ENCODE results near the gene KIAA1328. TPM values are rescaled to one million over a fixed set of nuclear protein-coding genes. Genes with fewer than 3 reads are reported as not detected.

The KIAA1328 gene
- total and polyA plus RNA-seq, 2 donors (not counting 3 experiments of a cell fraction or from before 2014, with no cell fraction given), result 2.7 to 6.5 TPM

GRCh38 chr18:37175727-37176620 lies 347.0 kb downstream of the KIAA1328 start:
- Histone ChIP-seq H3K36me3 (ENCODE audit: control insufficient read depth in 2 of 2, extremely low read depth in 1 of 2, insufficient read depth in 2 of 2, low read length in 2 of 2) (no peaks in the 10 kb centered on the region), H3K9ac (replicated peaks; ENCODE audit: extremely low read depth, insufficient read depth, low read length) (no peak overlapping the region), H3K79me2 (ENCODE audit: control insufficient read depth, insufficient read depth, low read length) (no peaks in the 10 kb centered on the region), H3K9me1 (replicated peaks; ENCODE audit: control insufficient read depth, extremely low read depth, insufficient read depth, low read length) (no peaks in the 10 kb centered on the region), H3K9me3 (replicated peaks; ENCODE audit: control insufficient read depth, insufficient read depth, low read length) (no peaks in the 10 kb centered on the region), H4K20me1 (replicated peaks; ENCODE audit: control insufficient read depth, extremely low read depth, insufficient read depth, low read length) (no peaks in the 10 kb centered on the region), H3K4me1 (ENCODE audit: control insufficient read depth, extremely low read depth, insufficient read depth, low read length) (no peaks in the 10 kb centered on the region), H3K27ac (ENCODE audit: insufficient read depth, low read depth, low read length) (no peak overlapping the region), H3K27me3 (ENCODE audit: control insufficient read depth in 2 of 2, insufficient read depth in 2 of 2, low read length in 2 of 2) (no peaks in the 10 kb centered on the region), H2AFZ (ENCODE audit: low read depth, low read length) (no peak overlapping the region), H3K4me2 (ENCODE audit: insufficient read depth, low read length) (no peak overlapping the region), H3K4me3 (replicated peaks in 1 of 3; ENCODE audit: insufficient read depth in 1 of 3, low read depth in 1 of 3, low read length in 3 of 3) (no peak overlapping the region)
- BruUV-seq (replicated peaks), result no TSS peak
- ChIA-PET POLR2A (no interaction called here), CTCF (no interaction called here)
- dilution Hi-C loops (cut with MboI; ENCODE audit: extremely low pct_ligation_motif_present, low sequenced_read_pairs), result no loop called here
- FAIRE-seq (no peak), DNase-seq (ENCODE audit: low read depth, low spot score) (no peak)
- TF ChIP-seq GATA2 (IDR thresholded peaks at IDR 0.05; ENCODE audit: insufficient read depth, insufficient read length, low read depth, low read length) (no peak), MYC (IDR thresholded peaks at IDR 0.05; ENCODE audit: low read depth, low read length) (no peak), POLR2A (IDR thresholded peaks at IDR 0.05; ENCODE audit: low read depth, low read length) (no peak), EZH2 (IDR thresholded peaks at IDR 0.05; ENCODE audit: borderline replicate concordance, low read depth, low read length, severe bottlenecking) (no peak)
- TF ChIP-seq, protein P1, sequence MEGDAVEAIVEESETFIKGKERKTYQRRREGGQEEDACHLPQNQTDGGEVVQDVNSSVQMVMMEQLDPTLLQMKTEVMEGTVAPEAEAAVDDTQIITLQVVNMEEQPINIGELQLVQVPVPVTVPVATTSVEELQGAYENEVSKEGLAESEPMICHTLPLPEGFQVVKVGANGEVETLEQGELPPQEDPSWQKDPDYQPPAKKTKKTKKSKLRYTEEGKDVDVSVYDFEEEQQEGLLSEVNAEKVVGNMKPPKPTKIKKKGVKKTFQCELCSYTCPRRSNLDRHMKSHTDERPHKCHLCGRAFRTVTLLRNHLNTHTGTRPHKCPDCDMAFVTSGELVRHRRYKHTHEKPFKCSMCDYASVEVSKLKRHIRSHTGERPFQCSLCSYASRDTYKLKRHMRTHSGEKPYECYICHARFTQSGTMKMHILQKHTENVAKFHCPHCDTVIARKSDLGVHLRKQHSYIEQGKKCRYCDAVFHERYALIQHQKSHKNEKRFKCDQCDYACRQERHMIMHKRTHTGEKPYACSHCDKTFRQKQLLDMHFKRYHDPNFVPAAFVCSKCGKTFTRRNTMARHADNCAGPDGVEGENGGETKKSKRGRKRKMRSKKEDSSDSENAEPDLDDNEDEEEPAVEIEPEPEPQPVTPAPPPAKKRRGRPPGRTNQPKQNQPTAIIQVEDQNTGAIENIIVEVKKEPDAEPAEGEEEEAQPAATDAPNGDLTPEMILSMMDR (IDR thresholded peaks at IDR 0.05; ENCODE audit: extremely low read depth in 1 of 2, insufficient read depth in 1 of 2, low read depth in 1 of 2, low read length in 2 of 2), result no peak
- intact Hi-C loops (cut with micrococcal nuclease), result no loop called here

DNA sequence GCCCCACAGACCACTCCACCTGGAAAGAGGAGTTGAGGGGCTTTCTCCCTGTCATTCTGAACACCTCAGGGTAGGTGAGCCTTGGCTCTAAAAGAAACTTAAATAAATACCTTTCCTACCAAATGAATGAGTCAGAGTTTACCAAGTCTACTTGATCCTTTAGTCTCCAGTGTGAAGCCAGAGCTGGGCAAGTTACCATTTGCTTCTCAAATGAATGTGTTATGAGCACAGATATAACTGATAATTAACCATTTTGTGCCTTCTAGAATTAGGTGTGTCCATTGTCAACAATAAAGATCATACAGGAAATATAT lies 347.7 kb downstream of the KIAA1328 start:
- no peaks in the 10 kb centered on the region for H3K27me3 ChIP-seq (ENCODE audit: control insufficient read depth in 2 of 2, insufficient read depth in 2 of 2, low read length in 2 of 2)
- no peak overlapping the region for H3K27ac ChIP-seq (ENCODE audit: insufficient read depth, low read depth, low read length)
- H3K4me1 ChIP-seq (ENCODE audit: control insufficient read depth, extremely low read depth, insufficient read depth, low read length), result no peaks in the 10 kb centered on the region
- no peaks in the 10 kb centered on the region for H3K9me3 ChIP-seq (replicated peaks; ENCODE audit: control insufficient read depth, insufficient read depth, low read length)
- no peak overlapping the region for H3K4me2 ChIP-seq (ENCODE audit: insufficient read depth, low read length)
- FAIRE-seq (no peak), DNase-seq (ENCODE audit: low read depth, low spot score) (no peak)
- intact Hi-C loops (cut with micrococcal nuclease) (no loop called here), dilution Hi-C loops (cut with MboI; ENCODE audit: extremely low pct_ligation_motif_present, low sequenced_read_pairs) (no loop called here)
- H3K4me3 ChIP-seq (replicated peaks in 1 of 3; ENCODE audit: insufficient read depth in 1 of 3, low read depth in 1 of 3, low read length in 3 of 3), result no peak overlapping the region
- POLR2A ChIA-PET, result no interaction called here
- no peak overlapping the region for H2AFZ ChIP-seq (ENCODE audit: low read depth, low read length)
- TF ChIP-seq JUN (IDR thresholded peaks at IDR 0.05; ENCODE audit: borderline replicate concordance, insufficient read depth, insufficient read length, low read depth), result no peak
- TF ChIP-seq, protein P1 (IDR thresholded peaks at IDR 0.05; ENCODE audit: extremely low read depth in 1 of 2, insufficient read depth in 1 of 2, low read depth in 1 of 2, low read length in 2 of 2), result no peak
- H3K36me3 ChIP-seq (ENCODE audit: control insufficient read depth in 2 of 2, extremely low read depth in 1 of 2, insufficient read depth in 2 of 2, low read length in 2 of 2), result no peaks in the 10 kb centered on the region
- no peak overlapping the region for H3K9ac ChIP-seq (replicated peaks; ENCODE audit: extremely low read depth, insufficient read depth, low read length)
- H3K9me1 ChIP-seq (replicated peaks; ENCODE audit: control insufficient read depth, extremely low read depth, insufficient read depth, low read length), result no peaks in the 10 kb centered on the region
- no peaks in the 10 kb centered on the region for H4K20me1 ChIP-seq (replicated peaks; ENCODE audit: control insufficient read depth, extremely low read depth, insufficient read depth, low read length)
- no peaks in the 10 kb centered on the region for H3K79me2 ChIP-seq (ENCODE audit: control insufficient read depth, insufficient read depth, low read length)
- BruUV-seq (replicated peaks), result no TSS peak
- CTCF ChIA-PET, result no interaction called here
